Measurements from ENCODE around the gene DQX1.

The DQX1 gene

GRCh38 chr2:74540291-74540690, 14.3 kb upstream of the DQX1 start:
- TF ChIP-seq, protein P1, sequence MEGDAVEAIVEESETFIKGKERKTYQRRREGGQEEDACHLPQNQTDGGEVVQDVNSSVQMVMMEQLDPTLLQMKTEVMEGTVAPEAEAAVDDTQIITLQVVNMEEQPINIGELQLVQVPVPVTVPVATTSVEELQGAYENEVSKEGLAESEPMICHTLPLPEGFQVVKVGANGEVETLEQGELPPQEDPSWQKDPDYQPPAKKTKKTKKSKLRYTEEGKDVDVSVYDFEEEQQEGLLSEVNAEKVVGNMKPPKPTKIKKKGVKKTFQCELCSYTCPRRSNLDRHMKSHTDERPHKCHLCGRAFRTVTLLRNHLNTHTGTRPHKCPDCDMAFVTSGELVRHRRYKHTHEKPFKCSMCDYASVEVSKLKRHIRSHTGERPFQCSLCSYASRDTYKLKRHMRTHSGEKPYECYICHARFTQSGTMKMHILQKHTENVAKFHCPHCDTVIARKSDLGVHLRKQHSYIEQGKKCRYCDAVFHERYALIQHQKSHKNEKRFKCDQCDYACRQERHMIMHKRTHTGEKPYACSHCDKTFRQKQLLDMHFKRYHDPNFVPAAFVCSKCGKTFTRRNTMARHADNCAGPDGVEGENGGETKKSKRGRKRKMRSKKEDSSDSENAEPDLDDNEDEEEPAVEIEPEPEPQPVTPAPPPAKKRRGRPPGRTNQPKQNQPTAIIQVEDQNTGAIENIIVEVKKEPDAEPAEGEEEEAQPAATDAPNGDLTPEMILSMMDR (IDR thresholded peaks at IDR 0.05; ENCODE audit: control insufficient read depth, extremely low read depth, insufficient read depth): no peak
- no peak overlapping the region for H3K4me3 ChIP-seq (ENCODE audit: low read depth, low read length)
- DNase-seq (ENCODE audit: low read depth): no peak

DNA sequence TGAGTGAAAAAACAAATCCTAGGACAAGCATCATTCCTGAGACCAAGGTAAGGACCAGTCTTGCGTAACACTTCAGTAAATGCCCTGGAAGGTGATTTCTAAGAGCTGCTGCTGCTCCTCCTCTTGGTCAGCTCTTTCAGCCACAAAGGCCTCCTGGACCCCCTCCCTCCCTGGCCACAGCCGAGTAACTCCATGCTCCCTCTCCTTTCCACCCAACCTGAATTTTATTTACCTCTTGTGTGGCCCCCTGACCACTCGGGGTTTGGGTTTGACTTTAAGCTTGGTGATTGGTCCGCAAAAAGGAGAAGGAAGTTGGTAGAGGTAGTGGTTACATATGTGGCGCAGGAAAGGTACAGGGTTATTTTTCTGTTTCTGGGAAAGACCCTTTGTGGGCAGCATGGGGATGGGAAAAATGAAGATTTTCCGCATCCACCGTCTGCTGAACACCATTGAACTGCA, 12.9 kb upstream of the DQX1 start:
- DNase-seq (ENCODE audit: low read depth): no peak
- TF ChIP-seq, protein P1 (IDR thresholded peaks at IDR 0.05; ENCODE audit: control insufficient read depth, extremely low read depth, insufficient read depth): no peak
- H3K4me3 ChIP-seq (ENCODE audit: low read depth, low read length): no peak overlapping the region

GRCh38 chr2:74537140-74537539, 11.1 kb upstream of the DQX1 start:
- no peak overlapping the region for H3K4me3 ChIP-seq (ENCODE audit: low read depth, low read length)
- TF ChIP-seq, protein P1 (IDR thresholded peaks at IDR 0.05; ENCODE audit: control insufficient read depth, extremely low read depth, insufficient read depth): no peak
- DNase-seq (ENCODE audit: low read depth): no peak

- TF ChIP-seq, protein P1 (IDR thresholded peaks at IDR 0.05; ENCODE audit: control insufficient read depth, extremely low read depth, insufficient read depth): no peak
- DNase-seq (ENCODE audit: low read depth): no peak
- H3K4me3 ChIP-seq (ENCODE audit: low read depth, low read length): no peak overlapping the region
Observed at GRCh38 chr2:74536166-74536950, 10.3 kb upstream of the DQX1 start.

GRCh38 chr2:74535440-74535965, 9.5 kb upstream of the DQX1 start:
- TF ChIP-seq, protein P1 (IDR thresholded peaks at IDR 0.05; ENCODE audit: control insufficient read depth, extremely low read depth, insufficient read depth): no peak
- no peak for DNase-seq (ENCODE audit: low read depth)
- no peak overlapping the region for H3K4me3 ChIP-seq (ENCODE audit: low read depth, low read length)

GRCh38 chr2:74534411-74534810, 8.4 kb upstream of the DQX1 start:
- TF ChIP-seq, protein P1 (IDR thresholded peaks at IDR 0.05; ENCODE audit: control insufficient read depth, extremely low read depth, insufficient read depth): no peak
- H3K4me3 ChIP-seq (ENCODE audit: low read depth, low read length): no peak overlapping the region
- DNase-seq (ENCODE audit: low read depth): no peak

All from LNCaP clone FGC (cell line).